ENCODE data around the gene NEMP2. TPM values are rescaled to one million over a fixed set of nuclear protein-coding genes. Genes with fewer than 3 reads are reported as not detected.
A peak's percentile ranks its signal among the peaks of the same experiment; 100 is the strongest.
"Not testable (repeated sequence)": the region's sequence is repeated elsewhere in the genome, so short reads cannot be mapped to it uniquely, and the experiment has no call there.

The NEMP2 gene
- total RNA-seq, 1 donor from 2014 or later: 6.1 TPM

GRCh38 chr2:190489475-190489874 is 45.0 kb downstream of the NEMP2 start:
- no peak for DNase-seq

GRCh38 chr2:190488516-190489233 is 45.8 kb downstream of the NEMP2 start:
- no peak for DNase-seq

- DNase-seq: no peak
Measured at GRCh38 chr2:190486037-190486623, 48.4 kb downstream of the NEMP2 start.

GRCh38 chr2:190482451-190482850 is 52.1 kb downstream of the NEMP2 start:
- DNase-seq: no peak

GRCh38 chr2:190481339-190481738 is 53.2 kb downstream of the NEMP2 start:
- no peak for DNase-seq

- DNase-seq: no peak
Measured at GRCh38 chr2:190478572-190479195, 55.8 kb downstream of the NEMP2 start.

GRCh38 chr2:190477661-190478454 is 56.7 kb downstream of the NEMP2 start:
- no peak for DNase-seq

- no peak for DNase-seq
Measured at GRCh38 chr2:190470256-190470826, 64.2 kb downstream of the NEMP2 start.

GRCh38 chr2:190469771-190470170 is 64.8 kb downstream of the NEMP2 start:
- peak; percentile 63 for DNase-seq

- peak; percentile 96 for DNase-seq
Measured at GRCh38 chr2:190468814-190469569, 65.5 kb downstream of the NEMP2 start.

GRCh38 chr2:190468354-190468753 is 66.2 kb downstream of the NEMP2 start:
- DNase-seq: not testable (repeated sequence)

GRCh38 chr2:190467575-190468083 is 66.9 kb downstream of the NEMP2 start:
- DNase-seq: peak; percentile 78

- no peak for DNase-seq
Measured at GRCh38 chr2:190466819-190467446, 67.6 kb downstream of the NEMP2 start.

- no peak for DNase-seq
Measured at GRCh38 chr2:190465060-190465459, 69.5 kb downstream of the NEMP2 start.

GRCh38 chr2:190462611-190463010 is 71.9 kb downstream of the NEMP2 start:
- no peak for DNase-seq

GRCh38 chr2:190462181-190462580 is 72.3 kb downstream of the NEMP2 start:
- DNase-seq: no peak

- no peak for DNase-seq
Measured at GRCh38 chr2:190460487-190460886, 74.0 kb downstream of the NEMP2 start.

- no peak for DNase-seq
Measured at GRCh38 chr2:190459881-190460280, 74.6 kb downstream of the NEMP2 start.

GRCh38 chr2:190458352-190459107 is 76.0 kb downstream of the NEMP2 start:
- no peak for DNase-seq

GRCh38 chr2:190457256-190457655 is 77.3 kb downstream of the NEMP2 start:
- DNase-seq: no peak

Measured in skin of body (tissue), 2 donors.